Endothelial cell of umbilical vein (primary cell): ENCODE results near the gene KIAA1614. TPM values are rescaled to one million over a fixed set of nuclear protein-coding genes. Genes with fewer than 3 reads are reported as not detected.

Experiments used
- BruUV-seq: library from RNA; stranded (reverse); fragments of 400-500 nt; replicated peaks from 2 replicates; lab custom pipeline; 2021; lab: Mats Ljungman, UMichigan
- CTCF ChIA-PET: fragments of 300-600, 350-600 bp; sonication (Branson Sonifier 250); formaldehyde crosslinking; loops from one replicate; lab custom pipeline; 2021; ENCODE audit warnings: antibody characterized with exemption, inconsistent platforms; lab: Charles Lee
- POLR2A ChIA-PET: fragments of 300-600, 350-600 bp; sonication (Branson Sonifier 250); formaldehyde crosslinking; loops from one replicate; lab custom pipeline; 2021; ENCODE audit warnings: antibody characterized with exemption, inconsistent platforms; lab: Charles Lee
- DNase-seq: peaks from one replicate; pipeline ENCODE4 v3.0.0-alpha.2; 2011; ENCODE audit warnings: low read depth, low spot score
- FAIRE-seq: peaks from 2 replicates; lab custom pipeline; 2011; peaks lifted over from hg19 to GRCh38; lab: Jason Lieb, UNC
- H2AFZ ChIP-seq: 2 replicates; pipeline ENCODE4 v1.6.0; 2012; ENCODE audit warnings: low read depth, low read length, control low read depth, inconsistent platforms
- H3K27ac ChIP-seq: 2 replicates; pipeline ENCODE4 v1.5.1; 2011; ENCODE audit warnings: low read depth, mild to moderate bottlenecking, control low read depth, low read length, moderate library complexity; ENCODE audit not compliant: insufficient read depth
- H3K27me3 ChIP-seq, 2 experiments: 2 replicates each; pipeline versions ENCODE4 v1.6.0 to v1.6.1; 2011; ENCODE audit warnings: low read length in 2 of 2, mixed read lengths in 1 of 2; ENCODE audit not compliant: control insufficient read depth in 2 of 2, insufficient read depth in 2 of 2
- H3K36me3 ChIP-seq, 2 experiments: 2 replicates in 1 of 2; 3 replicates in 1 of 2; pipeline ENCODE4 v1.5.1; 2011; ENCODE audit warnings: low read length in 2 of 2, mild to moderate bottlenecking in 1 of 2, moderate library complexity in 1 of 2; ENCODE audit not compliant: control insufficient read depth in 2 of 2, insufficient read depth in 2 of 2; ENCODE audit errors: extremely low read depth in 1 of 2
- H3K4me1 ChIP-seq: 3 replicates; pipeline ENCODE4 v1.5.1; 2011; ENCODE audit warnings: mild to moderate bottlenecking, low read length; ENCODE audit not compliant: control insufficient read depth, insufficient read depth; ENCODE audit errors: extremely low read depth
- H3K4me2 ChIP-seq: 2 replicates; pipeline ENCODE4 v1.6.1; 2011; ENCODE audit warnings: low read length, control low read depth, mixed read lengths; ENCODE audit not compliant: insufficient read depth
- H3K4me3 ChIP-seq, 3 experiments: fragments of 200-600 bp in 1 of 3; sonication (generic), shearing (Covaris generic) in 1 of 3; replicated peaks in 1 of 3; 2 replicates each; pipeline ENCODE4 v1.5.1; 2011 to 2016; ENCODE audit warnings: control low read depth in 3 of 3, low read length in 3 of 3, mild to moderate bottlenecking in 2 of 3, inconsistent platforms in 1 of 3, low read depth in 1 of 3, moderate library complexity in 1 of 3; ENCODE audit not compliant: insufficient read depth in 1 of 3
- H3K79me2 ChIP-seq: 2 replicates; pipeline ENCODE4 v1.6.0; 2012; ENCODE audit warnings: low read length, inconsistent platforms; ENCODE audit not compliant: control insufficient read depth, insufficient read depth
- H3K9ac ChIP-seq: replicated peaks from 2 replicates; pipeline ENCODE3; 2011; ENCODE audit warnings: low read length, control low read depth; ENCODE audit not compliant: insufficient read depth; ENCODE audit errors: extremely low read depth
- H3K9me1 ChIP-seq: replicated peaks from 3 replicates; pipeline ENCODE4 v1.6.0; 2011; ENCODE audit warnings: mild to moderate bottlenecking, low read length; ENCODE audit not compliant: control insufficient read depth, insufficient read depth; ENCODE audit errors: extremely low read depth
- H3K9me3 ChIP-seq: replicated peaks from 2 replicates; pipeline ENCODE4 v1.5.1; 2012; ENCODE audit warnings: low read length, inconsistent platforms; ENCODE audit not compliant: control insufficient read depth, insufficient read depth
- H4K20me1 ChIP-seq: replicated peaks from 2 replicates; pipeline ENCODE3; 2011; ENCODE audit warnings: mild to moderate bottlenecking, low read length; ENCODE audit not compliant: control insufficient read depth, insufficient read depth; ENCODE audit errors: extremely low read depth
- CTCF ChIP-seq, 2 donors: IDR thresholded peaks; 1 replicate in 1 of 2; 2 replicates in 1 of 2; pipeline ENCODE4 v1.5.1; 2011; ENCODE audit warnings: low read length in 2 of 2, mild to moderate bottlenecking in 2 of 2, moderate library complexity in 2 of 2, control low read depth in 1 of 2, inconsistent platforms in 1 of 2, low read depth in 1 of 2; ENCODE audit not compliant: insufficient read depth in 1 of 2; ENCODE audit errors: extremely low read depth in 1 of 2
- EZH2 ChIP-seq: IDR thresholded peaks from 2 replicates; pipeline ENCODE4 v1.6.1; 2012; ENCODE audit warnings: borderline replicate concordance, low read depth, mild to moderate bottlenecking, moderate library complexity, low read length, inconsistent platforms; ENCODE audit not compliant: severe bottlenecking
- FOS ChIP-seq: IDR thresholded peaks from 2 replicates; pipeline ENCODE4 v1.6.1; 2011; ENCODE audit warnings: mild to moderate bottlenecking, low read length, moderate library complexity, borderline replicate concordance; ENCODE audit not compliant: insufficient read depth
- GATA2 ChIP-seq: IDR thresholded peaks from 2 replicates; pipeline ENCODE4 v1.7.0; 2011; ENCODE audit warnings: low read depth, mild to moderate bottlenecking, moderate library complexity, mixed read lengths, low read length; ENCODE audit not compliant: insufficient read length, insufficient read depth
- JUN ChIP-seq: IDR thresholded peaks from 2 replicates; pipeline ENCODE4 v1.6.1; 2011; ENCODE audit warnings: borderline replicate concordance, low read depth; ENCODE audit not compliant: insufficient read length, insufficient read depth
- MAX ChIP-seq: IDR thresholded peaks from 2 replicates; pipeline ENCODE4 v1.6.1; 2011; ENCODE audit not compliant: insufficient read depth, insufficient read length
- MYC ChIP-seq: IDR thresholded peaks from one replicate; pipeline ENCODE4 v1.6.1; 2011; ENCODE audit warnings: mild to moderate bottlenecking, low read depth, low read length
- POLR2A ChIP-seq: IDR thresholded peaks from 2 replicates; pipeline ENCODE4 v1.6.1; 2012; ENCODE audit warnings: low read depth, mild to moderate bottlenecking, control low read depth, low read length
- POLR2AphosphoS5 ChIP-seq: IDR thresholded peaks from 2 replicates; pipeline ENCODE4 v1.6.1; 2012; ENCODE audit warnings: low read depth, mild to moderate bottlenecking, control low read depth, low read length, moderate library complexity; ENCODE audit not compliant: insufficient read depth
- dilution Hi-C: fragments of 300-500 bp; cut with MboI; formaldehyde crosslinking; loops from one replicate; pipeline ENCODE4 v1.15.0; 2019; ENCODE audit warnings: low sequenced_read_pairs; ENCODE audit not compliant: extremely low pct_ligation_motif_present
- intact Hi-C: fragments of 100-400 bp; cut with micrococcal nuclease; formaldehyde crosslinking; loops from one replicate; pipeline ENCODE4 v1.10.0; 2022
- polyA plus RNA-seq, 4 experiments: library from polyadenylated mRNA; depleted of rRNA in 3 of 4; stranded (reverse) in 3 of 4; unstranded in 1 of 4; fragments of >200 nt; gene quantifications; 2 replicates each; pipeline versions ENCODE4 v1.2.1 to v1.2.3, GENCODE V29; 2011 to 2012; ENCODE audit warnings: missing spikeins in 1 of 4
- total RNA-seq: library from RNA; stranded (reverse); gene quantifications from 2 replicates; pipeline ENCODE4 v1.2.3, GENCODE V29; 2021

Gene KIAA1614
- total and polyA plus RNA-seq, 2 donors (not counting 3 experiments of a cell fraction or from before 2014, with no cell fraction given), result 1.0 to 2.0 TPM

DNA sequence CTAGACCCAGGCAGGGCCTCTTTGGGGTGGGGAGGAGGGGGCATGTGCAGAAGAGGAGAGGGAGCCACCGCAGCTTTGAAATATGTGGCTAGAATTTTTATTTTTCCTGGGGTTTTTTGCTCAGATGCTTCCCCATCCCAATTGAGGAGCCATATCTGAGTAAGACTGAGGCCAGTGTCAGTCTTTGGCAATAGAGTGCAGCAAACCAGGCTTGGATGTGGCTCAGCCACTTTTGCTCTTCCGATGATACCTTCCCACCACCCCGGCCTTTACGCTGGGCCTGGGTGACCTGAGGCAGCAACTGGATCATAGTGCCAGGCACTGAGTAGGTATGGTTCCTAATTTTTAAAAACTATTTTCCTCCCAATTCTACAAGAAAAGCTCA is 36.9 kb downstream of the KIAA1614 start:
- peaks cover 6% of the 10 kb centered on the region for H3K4me1 ChIP-seq
- H2AFZ ChIP-seq, result no peak overlapping the region
- POLR2A ChIA-PET, result no interaction called here
- H3K9me1 ChIP-seq, result no peaks in the 10 kb centered on the region
- H3K4me3 ChIP-seq, result no peak overlapping the region
- H3K79me2 ChIP-seq, result no peaks in the 10 kb centered on the region
- no TSS peak for BruUV-seq
- H3K36me3 ChIP-seq, result peaks cover 0 to 8% of the 10 kb centered on the region in 2 experiments
- H3K4me2 ChIP-seq, result no peak overlapping the region
- H3K27ac ChIP-seq, result no peak overlapping the region
- intact Hi-C loops (no loop called here), dilution Hi-C loops (no loop called here)
- H3K27me3 ChIP-seq, result no peaks in the 10 kb centered on the region
- H3K9ac ChIP-seq, result no peak overlapping the region
- FAIRE-seq, result no peak
- H3K9me3 ChIP-seq, result no peaks in the 10 kb centered on the region
- TF ChIP-seq CTCF (IDR thresholded peaks at IDR 0.05; ENCODE audit: extremely low read depth in 1 of 2, insufficient read depth in 1 of 2, low read depth in 1 of 2, low read length in 2 of 2), result no peak
- no peaks in the 10 kb centered on the region for H4K20me1 ChIP-seq
- DNase-seq, result no peak
- CTCF ChIA-PET, result interaction anchor here (1.6 kb wide), 1 partner anchor 17 kb away, joined by 4 read pairs; no protein-coding TSS in a partner anchor

- no peaks in the 10 kb centered on the region for H4K20me1 ChIP-seq
- H3K79me2 ChIP-seq, result no peaks in the 10 kb centered on the region
- H3K4me3 ChIP-seq, result no peak overlapping the region
- no peak overlapping the region for H3K4me2 ChIP-seq
- dilution Hi-C loops, result no loop called here
- no peaks in the 10 kb centered on the region for H3K9me1 ChIP-seq
- no peak overlapping the region for H3K9ac ChIP-seq
- ChIA-PET CTCF (interaction anchor here (1.6 kb wide), 1 partner anchor 16 kb away, joined by 4 read pairs; no protein-coding TSS in a partner anchor), POLR2A (no interaction called here)
- H3K27ac ChIP-seq, result no peak overlapping the region
- DNase-seq (no peak), FAIRE-seq (no peak)
- TF ChIP-seq MAX (no peak), MYC (no peak), POLR2AphosphoS5 (no peak), CTCF (IDR thresholded peaks at IDR 0.05; ENCODE audit: extremely low read depth in 1 of 2, insufficient read depth in 1 of 2, low read depth in 1 of 2, low read length in 2 of 2) (no peak), JUN (no peak), POLR2A (no peak), EZH2 (no peak), GATA2 (no peak), FOS (no peak)
- intact Hi-C loops, result loop anchor here (5.0 kb wide), 1 partner anchor 192 kb away; no protein-coding TSS in a partner anchor
- H3K4me1 ChIP-seq, result peaks cover 6% of the 10 kb centered on the region
- H3K9me3 ChIP-seq, result no peaks in the 10 kb centered on the region
- H3K27me3 ChIP-seq, result no peaks in the 10 kb centered on the region
- H2AFZ ChIP-seq, result no peak overlapping the region
- peaks cover 0 to 8% of the 10 kb centered on the region in 2 experiments for H3K36me3 ChIP-seq
- no TSS peak for BruUV-seq
Observed at GRCh38 chr1:180950321-180950720, 37.6 kb downstream of the KIAA1614 start.
